Measurements from ENCODE around the gene RRAGC.

Gene RRAGC

DNA sequence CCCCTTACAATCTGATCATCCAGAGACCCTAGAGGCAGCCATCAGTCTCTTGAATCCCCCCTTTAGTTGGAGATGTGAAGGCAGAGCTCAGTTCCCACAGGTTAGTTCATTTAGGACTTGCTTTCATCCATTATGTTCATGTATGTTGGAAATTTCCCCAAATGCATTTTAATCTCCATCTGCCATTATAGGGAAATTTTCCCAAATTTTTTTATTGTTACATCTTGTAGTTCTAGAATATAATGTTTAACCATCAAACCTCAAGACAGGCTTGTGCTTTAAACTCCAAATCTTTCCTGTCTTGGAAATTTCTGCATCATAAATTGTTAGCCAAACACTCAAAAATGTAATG, 68.4 kb downstream of the RRAGC start:
- H3K4me3 Mint-ChIP-seq = no peak overlapping the region

GRCh38 chr1:38790422-38791163, 69.0 kb downstream of the RRAGC start:
- Mint-ChIP-seq H3K36me3 (ENCODE audit: low read depth) (no peaks in the 10 kb centered on the region), H3K4me3 (no peak overlapping the region), H3K27ac (no peak overlapping the region), H3K9me3 (peaks cover 20% of the 10 kb centered on the region), H3K4me1 (ENCODE audit: low read depth) (no peaks in the 10 kb centered on the region), H3K27me3 (ENCODE audit: low read depth) (peaks cover 31% of the 10 kb centered on the region)
- no peak for DNase-seq (ENCODE audit: low spot score)

More for the DNA sequence above, 68.4 kb downstream of the RRAGC start:
- peaks cover 20% of the 10 kb centered on the region for H3K9me3 Mint-ChIP-seq
- H3K27ac Mint-ChIP-seq = no peak overlapping the region
- H3K27me3 Mint-ChIP-seq (ENCODE audit: low read depth) = peaks cover 30% of the 10 kb centered on the region
- DNase-seq (ENCODE audit: low spot score) = no peak
- H3K36me3 Mint-ChIP-seq (ENCODE audit: low read depth) = no peaks in the 10 kb centered on the region
- no peaks in the 10 kb centered on the region for H3K4me1 Mint-ChIP-seq (ENCODE audit: low read depth)

GRCh38 chr1:38789498-38790169, 69.9 kb downstream of the RRAGC start:
- Mint-ChIP-seq H3K4me3 (no peak overlapping the region), H3K27ac (no peak overlapping the region), H3K9me3 (peaks cover 17% of the 10 kb centered on the region), H3K27me3 (ENCODE audit: low read depth) (peaks cover 30% of the 10 kb centered on the region), H3K4me1 (ENCODE audit: low read depth) (no peaks in the 10 kb centered on the region), H3K36me3 (ENCODE audit: low read depth) (no peaks in the 10 kb centered on the region)
- no peak for DNase-seq (ENCODE audit: low spot score)

DNA sequence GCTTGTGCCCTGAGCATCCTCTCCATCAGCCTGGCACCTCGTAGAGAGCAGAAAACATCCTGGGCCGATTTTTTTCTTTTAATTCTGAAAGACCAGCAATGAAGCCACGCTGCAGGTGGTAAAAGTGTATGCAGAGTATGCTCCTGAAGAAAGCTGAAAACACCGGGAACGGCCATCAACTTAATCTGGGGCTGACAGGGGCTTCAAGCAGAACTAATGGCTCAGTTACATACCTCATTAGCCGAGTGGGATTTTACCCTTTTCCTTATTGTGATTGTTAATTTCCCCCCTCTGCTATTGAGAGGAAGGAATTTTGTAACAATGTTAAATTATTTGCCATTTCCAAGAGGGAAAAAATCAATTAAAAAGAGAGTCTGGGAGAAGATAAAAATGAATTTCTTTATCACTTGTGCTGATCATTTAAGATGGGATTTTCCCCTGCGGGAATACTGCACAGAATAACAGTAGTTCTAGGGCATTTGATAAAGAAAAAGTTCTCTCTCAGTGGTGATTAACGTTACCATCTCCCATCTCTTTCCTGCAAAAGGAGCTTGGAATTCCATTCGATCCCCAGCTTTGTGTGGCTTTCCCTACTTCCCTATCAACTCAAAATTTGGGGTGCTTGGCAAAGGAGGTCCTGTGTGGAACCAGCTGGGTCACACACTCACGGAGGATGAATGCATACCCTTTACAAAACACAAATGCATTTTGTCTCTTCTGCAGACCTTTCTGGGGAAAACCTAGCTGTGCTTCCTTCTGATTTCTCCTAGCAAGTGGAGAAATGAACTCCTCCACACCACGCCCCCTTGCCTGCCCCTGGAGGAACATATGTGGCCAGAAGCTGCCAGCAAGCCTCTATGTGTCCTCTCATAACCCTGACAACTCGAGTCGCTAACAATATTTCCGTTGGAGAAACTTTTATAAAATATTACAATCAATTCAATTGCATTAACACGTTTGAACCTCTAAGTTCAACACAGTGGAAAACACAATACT, 70.9 kb downstream of the RRAGC start:
- Mint-ChIP-seq H3K4me1 (ENCODE audit: low read depth) (no peaks in the 10 kb centered on the region), H3K27ac (no peak overlapping the region), H3K4me3 (no peak overlapping the region), H3K9me3 (peaks cover 9% of the 10 kb centered on the region), H3K27me3 (ENCODE audit: low read depth) (peaks cover 36% of the 10 kb centered on the region), H3K36me3 (ENCODE audit: low read depth) (no peaks in the 10 kb centered on the region)
- no peak for DNase-seq (ENCODE audit: low spot score)
